OCI-LY7 (cell line): ENCODE results near the gene PCDHGA6. TPM values are rescaled to one million over a fixed set of nuclear protein-coding genes. Genes with fewer than 3 reads are reported as not detected.
"Not testable (repeated sequence)": the region's sequence is repeated elsewhere in the genome, so short reads cannot be mapped to it uniquely, and the experiment has no call there.

Source experiments
- BruUV-seq: library from RNA; stranded (reverse); fragments of 400-500 nt; replicated peaks from 2 replicates; lab custom pipeline; 2021; lab: Mats Ljungman, UMichigan
- CTCF ChIA-PET: fragments of 300-600 bp; sonication (Branson Sonifier 250); formaldehyde crosslinking; loops from one replicate; lab custom pipeline; 2022; ENCODE audit warnings: antibody characterized with exemption; ENCODE audit not compliant: unreplicated experiment; lab: Charles Lee
- POLR2A ChIA-PET: fragments of 300-600 bp; sonication (Branson Sonifier 250); formaldehyde crosslinking; loops from one replicate; lab custom pipeline; 2022; ENCODE audit warnings: antibody characterized with exemption; lab: Charles Lee
- DNase-seq: peaks from one replicate; pipeline ENCODE4 v3.0.0-alpha.2; 2015; ENCODE audit warnings: low spot score
- H2AFZ ChIP-seq: fragments of 200-600 bp; sonication (generic), shearing (Covaris generic); 2 replicates; pipeline ENCODE4 v1.6.1; 2014; ENCODE audit warnings: mild to moderate bottlenecking, antibody characterized with exemption, low read length, moderate library complexity
- H3K27ac ChIP-seq: fragments of 200-600 bp; sonication (generic); 2 replicates; pipeline ENCODE4 v1.5.1; 2014; ENCODE audit warnings: mixed run types, low read depth, mild to moderate bottlenecking, moderate library complexity, low read length, inconsistent platforms; ENCODE audit not compliant: poor library complexity, severe bottlenecking
- H3K36me3 ChIP-seq: fragments of 200-600 bp; sonication (generic); 2 replicates; pipeline ENCODE4 v1.6.1; 2014; ENCODE audit warnings: mild to moderate bottlenecking, antibody characterized with exemption, low read length, moderate library complexity, mixed read lengths; ENCODE audit not compliant: insufficient read depth
- H3K4me1 ChIP-seq: fragments of 200-600 bp; sonication (generic); 2 replicates; pipeline ENCODE4 v1.5.1; 2014; ENCODE audit warnings: mild to moderate bottlenecking, low read length; ENCODE audit not compliant: insufficient read depth, poor library complexity, severe bottlenecking
- H3K4me2 ChIP-seq: fragments of 200-600 bp; sonication (generic); 2 replicates; pipeline ENCODE4 v1.6.1; 2014; ENCODE audit warnings: mild to moderate bottlenecking, low read length
- H3K4me3 ChIP-seq: fragments of 200-600 bp; sonication (generic); 2 replicates; pipeline ENCODE4 v1.5.1; 2014; ENCODE audit warnings: mild to moderate bottlenecking, low read depth, low read length; ENCODE audit not compliant: poor library complexity, severe bottlenecking
- H3K79me2 ChIP-seq: fragments of 200-600 bp; sonication (generic); 2 replicates; pipeline ENCODE4 v1.6.1; 2016; ENCODE audit warnings: low read depth, mild to moderate bottlenecking, low read length, moderate library complexity, mixed read lengths; ENCODE audit not compliant: insufficient read depth
- H3K9me2 ChIP-seq: fragments of 200-600 bp; sonication (generic); 2 replicates; pipeline ENCODE4 v1.6.1; 2016; ENCODE audit warnings: mild to moderate bottlenecking, low read length, mixed read lengths; ENCODE audit not compliant: insufficient read depth
- H3K9me3 ChIP-seq: fragments of 200-600 bp; sonication (generic); 2 replicates; pipeline ENCODE4 v1.6.1; 2014; ENCODE audit warnings: mild to moderate bottlenecking, mixed run types, low read length, mixed read lengths
- H4K20me1 ChIP-seq: fragments of 200-600 bp; sonication (generic); 2 replicates; pipeline ENCODE4 v1.6.1; 2014; ENCODE audit warnings: mild to moderate bottlenecking, antibody characterized with exemption, low read length, moderate library complexity, mixed read lengths; ENCODE audit not compliant: insufficient read depth
- EZH2phosphoT487 ChIP-seq: fragments of 200-600 bp; sonication (generic); IDR thresholded peaks from 2 replicates; pipeline ENCODE4 v1.6.1; 2018; ENCODE audit warnings: low read depth, borderline replicate concordance, mild to moderate bottlenecking, mixed run types, antibody characterized with exemption, low read length, moderate library complexity, mixed read lengths
- intact Hi-C: fragments of 100-400 bp; cut with micrococcal nuclease; formaldehyde crosslinking; loops from one replicate; pipeline ENCODE4 v1.10.0; 2022; ENCODE audit not compliant: unreplicated experiment
- total RNA-seq, 2 experiments: library from RNA; depleted of rRNA in 1 of 2; stranded (reverse); fragments of >200 nt in 1 of 2; shearing (Covaris generic) in 1 of 2; gene quantifications; 2 replicates each; pipeline ENCODE4 v1.2.3, GENCODE V29; 2014 to 2022
- TF ChIP-seq, protein P1 (sequence below): fragments of 200-600 bp; sonication (generic); conservative IDR thresholded peaks from 2 replicates; pipeline ENCODE4 v1.5.1; 2014; ENCODE audit warnings: mild to moderate bottlenecking, antibody characterized with exemption, low read length, moderate library complexity, mixed read lengths

PCDHGA6 gene
- total RNA-seq, 2 experiments from 2014 or later: 5.5 to 6.3 TPM

DNA sequence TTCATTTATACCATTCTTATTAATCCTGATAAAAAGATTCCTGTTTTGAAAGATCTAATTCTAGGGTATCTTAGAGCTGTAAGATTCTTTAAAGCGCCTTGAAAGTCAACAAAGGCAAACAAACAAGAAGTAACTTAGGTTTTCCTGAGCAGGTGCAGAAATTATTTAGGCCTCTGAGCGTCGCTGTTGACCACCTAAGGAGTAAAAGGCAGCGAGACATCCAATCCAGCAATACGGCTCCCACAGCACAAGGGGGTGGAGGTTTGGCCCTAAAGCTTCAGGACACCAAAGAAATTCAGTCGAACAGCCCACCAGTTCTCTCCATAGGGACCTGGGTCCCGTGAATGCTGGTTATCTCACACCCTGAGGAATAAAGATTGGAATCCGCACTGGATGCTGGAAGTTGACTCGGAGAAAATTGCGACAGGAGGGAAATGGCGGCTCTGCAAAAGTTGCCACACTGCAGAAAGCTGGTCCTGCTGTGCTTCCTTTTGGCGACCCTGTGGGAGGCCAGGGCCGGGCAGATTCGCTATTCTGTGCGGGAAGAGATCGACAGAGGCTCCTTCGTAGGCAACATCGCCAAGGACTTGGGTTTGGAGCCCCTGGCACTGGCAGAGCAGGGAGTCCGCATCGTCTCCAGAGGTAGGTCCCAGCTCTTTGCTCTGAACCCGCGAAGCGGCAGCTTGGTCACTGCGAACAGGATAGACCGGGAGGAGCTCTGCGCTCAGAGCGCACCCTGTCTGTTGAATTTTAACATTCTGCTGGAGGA is 35.0 kb upstream of the PCDHGA6 start, which contains the start of gene PCDHGA2:
PCDHGA2 (plus strand) TSS at position 223 of the 769 bp plus-strand sequence.
- POLR2A ChIA-PET: interaction anchor here (1.2 to 1.3 kb wide), 2 partner anchors 8 to 18 kb away, joined by 4 to 5 read pairs; partner anchors contain the start of genes PCDHGA1 and TAF7
- BruUV-seq: no TSS peak
- Histone ChIP-seq H4K20me1 (no peaks in the 10 kb centered on the region), H3K9me3 (no peaks in the 10 kb centered on the region), H3K9me2 (no peaks in the 10 kb centered on the region), H3K79me2 (no peaks in the 10 kb centered on the region), H3K4me1 (no peaks in the 10 kb centered on the region), H2AFZ (no peak within 1 kb of the TSS), H3K4me3 (no peak within 1 kb of the TSS), H3K4me2 (no peak within 1 kb of the TSS), H3K36me3 (no peaks in the 10 kb centered on the region), H3K27ac (no peak within 1 kb of the TSS)
- TF ChIP-seq, protein P1, sequence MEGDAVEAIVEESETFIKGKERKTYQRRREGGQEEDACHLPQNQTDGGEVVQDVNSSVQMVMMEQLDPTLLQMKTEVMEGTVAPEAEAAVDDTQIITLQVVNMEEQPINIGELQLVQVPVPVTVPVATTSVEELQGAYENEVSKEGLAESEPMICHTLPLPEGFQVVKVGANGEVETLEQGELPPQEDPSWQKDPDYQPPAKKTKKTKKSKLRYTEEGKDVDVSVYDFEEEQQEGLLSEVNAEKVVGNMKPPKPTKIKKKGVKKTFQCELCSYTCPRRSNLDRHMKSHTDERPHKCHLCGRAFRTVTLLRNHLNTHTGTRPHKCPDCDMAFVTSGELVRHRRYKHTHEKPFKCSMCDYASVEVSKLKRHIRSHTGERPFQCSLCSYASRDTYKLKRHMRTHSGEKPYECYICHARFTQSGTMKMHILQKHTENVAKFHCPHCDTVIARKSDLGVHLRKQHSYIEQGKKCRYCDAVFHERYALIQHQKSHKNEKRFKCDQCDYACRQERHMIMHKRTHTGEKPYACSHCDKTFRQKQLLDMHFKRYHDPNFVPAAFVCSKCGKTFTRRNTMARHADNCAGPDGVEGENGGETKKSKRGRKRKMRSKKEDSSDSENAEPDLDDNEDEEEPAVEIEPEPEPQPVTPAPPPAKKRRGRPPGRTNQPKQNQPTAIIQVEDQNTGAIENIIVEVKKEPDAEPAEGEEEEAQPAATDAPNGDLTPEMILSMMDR: peak; percentile 79
- no peak for TF ChIP-seq EZH2phosphoT487
- CTCF ChIA-PET: no interaction called here
- DNase-seq: peak; percentile 46
- intact Hi-C loops: no loop called here

DNA sequence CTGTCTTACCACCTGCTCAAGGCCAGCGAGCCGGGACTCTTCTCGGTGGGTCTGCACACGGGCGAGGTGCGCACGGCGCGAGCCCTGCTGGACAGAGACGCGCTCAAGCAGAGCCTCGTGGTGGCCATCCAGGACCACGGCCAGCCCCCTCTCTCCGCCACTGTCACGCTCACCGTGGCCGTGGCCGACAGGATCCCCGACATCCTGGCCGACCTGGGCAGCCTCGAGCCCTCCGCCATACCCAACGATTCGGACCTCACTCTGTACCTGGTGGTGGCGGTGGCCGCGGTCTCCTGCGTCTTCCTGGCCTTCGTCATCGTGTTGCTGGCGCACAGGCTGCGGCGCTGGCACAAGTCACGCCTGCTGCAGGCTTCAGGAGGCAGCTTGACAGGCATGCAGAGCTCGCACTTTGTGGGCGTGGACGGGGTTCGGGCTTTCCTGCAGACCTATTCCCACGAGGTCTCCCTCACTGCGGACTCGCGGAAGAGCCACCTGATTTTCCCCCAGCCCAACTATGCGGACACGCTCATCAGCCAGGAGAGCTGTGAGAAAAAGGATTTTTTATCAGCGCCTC is 32.8 kb upstream of the PCDHGA6 start:
- H4K20me1 ChIP-seq, H3K4me1 ChIP-seq, H3K9me3 ChIP-seq, H3K36me3 ChIP-seq, H3K27ac ChIP-seq, H2AFZ ChIP-seq, H3K4me2 ChIP-seq, BruUV-seq, H3K79me2 ChIP-seq, POLR2A ChIA-PET, H3K9me2 ChIP-seq, DNase-seq, H3K4me3 ChIP-seq, CTCF ChIA-PET, intact Hi-C loops: not testable (repeated sequence)

DNA sequence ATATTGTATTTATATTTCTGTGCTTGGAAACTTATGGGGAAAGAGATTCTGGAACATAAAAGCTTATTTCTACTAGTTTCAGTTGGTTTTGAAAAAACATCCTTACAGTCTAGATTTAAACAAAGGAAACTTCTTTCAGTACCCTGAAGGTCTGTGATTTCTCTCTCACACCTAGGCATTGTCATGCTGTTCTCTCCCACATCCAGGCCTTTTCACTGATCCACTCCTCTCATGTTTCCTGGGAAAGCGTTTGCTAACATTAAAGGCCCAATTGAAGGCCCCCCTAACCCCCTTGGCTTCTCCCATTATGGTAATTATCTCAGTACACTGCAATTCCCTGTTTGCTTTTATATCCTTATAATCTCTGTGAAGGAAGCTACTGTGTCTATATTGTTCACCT is 30.9 kb upstream of the PCDHGA6 start:
- no peaks in the 10 kb centered on the region for H3K9me2 ChIP-seq
- no peaks in the 10 kb centered on the region for H3K9me3 ChIP-seq
- no peak overlapping the region for H2AFZ ChIP-seq
- no peaks in the 10 kb centered on the region for H4K20me1 ChIP-seq
- BruUV-seq: no TSS peak
- no peak overlapping the region for H3K4me3 ChIP-seq
- no peaks in the 10 kb centered on the region for H3K36me3 ChIP-seq
- no peaks in the 10 kb centered on the region for H3K79me2 ChIP-seq
- POLR2A ChIA-PET: interaction anchor here (0.7 to 1.4 kb wide), 2 partner anchors 31 to 37 kb away, joined by 3 read pairs; no protein-coding TSS in a partner anchor
- CTCF ChIA-PET: interaction anchor here (1.3 kb wide), 1 partner anchor 22 kb away, joined by 3 read pairs; the partner anchor contains the start of gene TAF7
- no peak overlapping the region for H3K27ac ChIP-seq
- no peak for DNase-seq
- H3K4me2 ChIP-seq: no peak overlapping the region
- intact Hi-C loops: no loop called here
- TF ChIP-seq EZH2phosphoT487: no peak
- TF ChIP-seq, protein P1: no peak
- no peaks in the 10 kb centered on the region for H3K4me1 ChIP-seq
